Measurements from ENCODE around the gene SLC25A19. TPM values are rescaled to one million over a fixed set of nuclear protein-coding genes. Genes with fewer than 3 reads are reported as not detected.
A peak's percentile ranks its signal among the peaks of the same experiment; 100 is the strongest.

Gene SLC25A19
- total RNA-seq, 4 donors from 2014 or later = 9.6 to 17.5 (median 15.2) TPM

GRCh38 chr17:75331671-75332070 is 42.4 kb upstream of the SLC25A19 start:
- Histone ChIP-seq H3K4me3 (no peak overlapping the region), H3K4me1 (peaks cover 3 to 17% (median 11%) of the 10 kb centered on the region in 4 donors), H3K27ac (replicated peaks in 1 of 4) (no peak overlapping the region), H3K36me3 (peaks cover 0 to 15% (median 10%) of the 10 kb centered on the region in 4 donors), H3K9me3 (no peaks in the 10 kb centered on the region), H3K27me3 (no peaks in the 10 kb centered on the region)
- no peak for DNase-seq (ENCODE audit: extremely low spot score)
- 68% methylated on average over 6 of the region's 6 CpGs for WGBS
- TF ChIP-seq POLR2A (IDR thresholded peaks at IDR 0.05; ENCODE audit: low read depth) (no peak), POLR2AphosphoS5 (IDR thresholded peaks at IDR 0.05) (no peak), CTCF (IDR thresholded peaks at IDR 0.05) (no peak), EP300 (IDR thresholded peaks at IDR 0.05) (no peak)
- intact Hi-C loops (cut with DNase I) = no loop called here

- H3K4me1 ChIP-seq = peaks cover 27 to 49% (median 37%) of the 10 kb centered on the region in 4 donors
- intact Hi-C loops (cut with DNase I) = loop anchor here (10.0 kb wide), 1 partner anchor 257 kb away; the partner anchor contains the start of gene MYO15B
- DNase-seq (ENCODE audit: extremely low spot score) = no peak
- no peak overlapping the region for H3K27ac ChIP-seq (replicated peaks in 1 of 4)
- no peak overlapping the region for H3K4me3 ChIP-seq
- 75% methylated on average over 2 of the region's 2 CpGs for WGBS
- peaks cover 3 to 33% (median 24%) of the 10 kb centered on the region in 4 donors for H3K36me3 ChIP-seq
- H3K9me3 ChIP-seq = no peaks in the 10 kb centered on the region
- TF ChIP-seq CTCF (IDR thresholded peaks at IDR 0.05) (no peak), POLR2AphosphoS5 (IDR thresholded peaks at IDR 0.05) (no peak), POLR2A (IDR thresholded peaks at IDR 0.05; ENCODE audit: low read depth) (no peak), EP300 (IDR thresholded peaks at IDR 0.05) (no peak)
- H3K27me3 ChIP-seq = no peaks in the 10 kb centered on the region
Measured at GRCh38 chr17:75327757-75328156, 38.5 kb upstream of the SLC25A19 start.

GRCh38 chr17:75326226-75326848 is 37.1 kb upstream of the SLC25A19 start:
- intact Hi-C loops (cut with DNase I) = loop anchor here (10.0 kb wide), 1 partner anchor 258 kb away; the partner anchor contains the start of gene MYO15B
- no peak overlapping the region for H3K4me3 ChIP-seq
- no peak for DNase-seq (ENCODE audit: extremely low spot score)
- H3K36me3 ChIP-seq = peaks cover 3 to 35% (median 26%) of the 10 kb centered on the region in 4 donors
- no peaks in the 10 kb centered on the region for H3K27me3 ChIP-seq
- peak overlapping the region; percentile 7 to 64 (median 42) for H3K27ac ChIP-seq (replicated peaks in 1 of 4)
- no peaks in the 10 kb centered on the region for H3K9me3 ChIP-seq
- TF ChIP-seq EP300 (IDR thresholded peaks at IDR 0.05) (no peak), CTCF (IDR thresholded peaks at IDR 0.05) (no peak), POLR2AphosphoS5 (IDR thresholded peaks at IDR 0.05) (no peak), POLR2A (IDR thresholded peaks at IDR 0.05; ENCODE audit: low read depth) (no peak)
- 60% methylated on average over 5 of the region's 5 CpGs for WGBS
- H3K4me1 ChIP-seq = peaks cover 27 to 43% (median 35%) of the 10 kb centered on the region in 4 donors

- intact Hi-C loops (cut with DNase I) = loop anchor here (10.0 kb wide), 1 partner anchor 259 kb away; the partner anchor contains the start of gene MYO15B
- Histone ChIP-seq H3K9me3 (no peaks in the 10 kb centered on the region), H3K27me3 (no peaks in the 10 kb centered on the region), H3K4me1 (peaks cover 23 to 40% (median 33%) of the 10 kb centered on the region in 4 donors), H3K27ac (replicated peaks in 1 of 4) (peak overlapping the region; percentile 7 to 64 (median 42)), H3K36me3 (peaks cover 4 to 37% (median 29%) of the 10 kb centered on the region in 4 donors), H3K4me3 (no peak overlapping the region)
- DNase-seq (ENCODE audit: extremely low spot score) = no peak
- no peak for TF ChIP-seq POLR2AphosphoS5 (IDR thresholded peaks at IDR 0.05)
- no peak for TF ChIP-seq POLR2A (IDR thresholded peaks at IDR 0.05; ENCODE audit: low read depth)
- no peak for TF ChIP-seq EP300 (IDR thresholded peaks at IDR 0.05)
- TF ChIP-seq CTCF (IDR thresholded peaks at IDR 0.05) = no peak
- 49% methylated on average over 7 of the region's 7 CpGs for WGBS
Measured at GRCh38 chr17:75325827-75326225, 36.6 kb upstream of the SLC25A19 start.
